SK-N-SH (cell line): ENCODE measurements around the gene SPOCK1. TPM values are rescaled to one million over a fixed set of nuclear protein-coding genes. Genes with fewer than 3 reads are reported as not detected.

Source experiments
- CTCF ChIA-PET: fragments of 300-600, 350-600 bp; formaldehyde crosslinking; extraction: SDS; loops from one replicate; lab custom pipeline; 2021; lab: Yijun Ruan, JAX
- POLR2A ChIA-PET: fragments of 350-600 bp; sonication (Branson Sonifier 250); formaldehyde crosslinking; extraction: SDS; loops from one replicate; lab custom pipeline; 2020; ENCODE audit warnings: antibody characterized with exemption, inconsistent platforms; lab: Yijun Ruan, JAX
- DNase-seq: peaks from one replicate; pipeline ENCODE4 v3.0.0; 2012
- H2AFZ ChIP-seq: fragments of 200-600 bp; sonication (generic); 2 replicates; pipeline ENCODE4 v1.8.1; 2016; ENCODE audit warnings: antibody characterized with exemption, mild to moderate bottlenecking, low read depth
- H3F3A ChIP-seq: fragments of 200-600 bp; sonication (generic); replicated peaks from 2 replicates; pipeline ENCODE3; 2016; ENCODE audit warnings: antibody characterized with exemption, mild to moderate bottlenecking; ENCODE audit not compliant: insufficient read depth
- H3K27ac ChIP-seq, 2 experiments: fragments of 200-500 bp in 1 of 2; fragments of 200-600 bp in 1 of 2; sonication (Bioruptor generic) in 1 of 2; sonication (generic), shearing (Covaris generic) in 1 of 2; 2 replicates each; pipeline versions ENCODE4 v1.5.1 to v1.6.1; 2014 to 2016; ENCODE audit warnings: low read depth in 2 of 2, inconsistent platforms in 1 of 2, low read length in 1 of 2, mild to moderate bottlenecking in 1 of 2, mixed read lengths in 1 of 2
- H3K27me3 ChIP-seq: fragments of 200-600 bp; sonication (generic), shearing (Covaris generic); 2 replicates; pipeline ENCODE4 v1.6.1; 2016; ENCODE audit warnings: mixed run types; ENCODE audit not compliant: insufficient read depth
- H3K36me3 ChIP-seq, 2 experiments: fragments of 200-500 bp in 1 of 2; fragments of 200-600 bp in 1 of 2; sonication (Bioruptor generic) in 1 of 2; sonication (generic) in 1 of 2; replicated peaks in 1 of 2; 2 replicates each; pipeline versions ENCODE3 to v1.5.1; 2014 to 2016; ENCODE audit warnings: low read length in 1 of 2, mild to moderate bottlenecking in 1 of 2; ENCODE audit not compliant: insufficient read depth in 2 of 2, control insufficient read depth in 1 of 2
- H3K4me1 ChIP-seq, 2 experiments: fragments of 200-500 bp in 1 of 2; fragments of 200-600 bp in 1 of 2; sonication (Bioruptor generic) in 1 of 2; sonication (generic), shearing (Covaris generic) in 1 of 2; 2 replicates each; pipeline versions ENCODE4 v1.5.1 to v1.6.1; 2014 to 2016; ENCODE audit warnings: low read depth in 1 of 2, low read length in 1 of 2, mixed run types in 1 of 2; ENCODE audit not compliant: insufficient read depth in 2 of 2, control insufficient read depth in 1 of 2
- H3K4me2 ChIP-seq: fragments of 200-600 bp; sonication (generic), shearing (Covaris generic); 2 replicates; pipeline ENCODE4 v1.6.1; 2017; ENCODE audit warnings: mixed run types
- H3K4me3 ChIP-seq, 2 experiments: fragments of 200-500 bp in 1 of 2; fragments of 200-600 bp in 1 of 2; sonication (Bioruptor generic) in 1 of 2; sonication (generic), shearing (Covaris generic) in 1 of 2; 2 replicates each; pipeline versions ENCODE4 v1.5.1 to v1.8.1; 2014 to 2016; ENCODE audit warnings: low read depth in 2 of 2, inconsistent platforms in 1 of 2, low read length in 1 of 2, mild to moderate bottlenecking in 1 of 2, mixed read lengths in 1 of 2, moderate library complexity in 1 of 2
- H3K79me2 ChIP-seq: fragments of 200-600 bp; sonication (generic); 2 replicates; pipeline ENCODE4 v1.8.1; 2017; ENCODE audit warnings: mild to moderate bottlenecking; ENCODE audit not compliant: insufficient read depth
- H3K9ac ChIP-seq: fragments of 200-600 bp; sonication (generic); 2 replicates; pipeline ENCODE4 v1.6.1; 2017; ENCODE audit warnings: mixed run types
- H3K9me2 ChIP-seq: fragments of 200-600 bp; sonication (generic); 2 replicates; pipeline ENCODE4 v1.6.1; 2017; ENCODE audit warnings: mixed run types
- H3K9me3 ChIP-seq: fragments of 200-600 bp; sonication (generic); 2 replicates; pipeline ENCODE4 v1.6.1; 2017; ENCODE audit warnings: mixed run types, mild to moderate bottlenecking, moderate library complexity
- H4K20me1 ChIP-seq: fragments of 200-600 bp; sonication (generic); 2 replicates; pipeline ENCODE4 v1.6.1; 2017; ENCODE audit warnings: mild to moderate bottlenecking, mixed run types; ENCODE audit not compliant: insufficient read depth
- CHD2 ChIP-seq: fragments of 150-350 bp; IDR thresholded peaks from 2 replicates; pipeline ENCODE4 v1.6.1; 2018; ENCODE audit warnings: low read length; ENCODE audit not compliant: partially characterized antibody
- CTCF ChIP-seq: fragments of 200-600 bp; sonication (generic); IDR thresholded peaks from 2 replicates; pipeline ENCODE4 v1.6.1; 2017; ENCODE audit warnings: antibody characterized with exemption, mild to moderate bottlenecking, moderate library complexity
- ELF1 ChIP-seq: IDR thresholded peaks from 2 replicates; pipeline ENCODE4 v1.4.0; 2012
- GABPA ChIP-seq: IDR thresholded peaks from 2 replicates; pipeline ENCODE4 v1.4.0; 2012; ENCODE audit warnings: low read depth, mild to moderate bottlenecking
- JUND ChIP-seq: IDR thresholded peaks from 2 replicates; pipeline ENCODE4 v1.4.0; 2012
- RAD21 ChIP-seq: IDR thresholded peaks from 2 replicates; pipeline ENCODE4 v1.6.1; 2012; ENCODE audit warnings: mild to moderate bottlenecking, low read length
- RXRA ChIP-seq: IDR thresholded peaks from 2 replicates; pipeline ENCODE4 v1.4.0; 2012; ENCODE audit warnings: low read depth, mild to moderate bottlenecking, borderline replicate concordance
- SIN3A ChIP-seq: IDR thresholded peaks from 2 replicates; pipeline ENCODE4 v1.6.1; 2012; ENCODE audit warnings: low read depth, mild to moderate bottlenecking, low read length, moderate library complexity, borderline replicate concordance
- SMC3 ChIP-seq: IDR thresholded peaks from 2 replicates; pipeline ENCODE4 v1.6.1; 2012; ENCODE audit warnings: low read depth, low read length, improper control_type of control experiment
- USF2 ChIP-seq: fragments of 150-350 bp; IDR thresholded peaks from 2 replicates; pipeline ENCODE4 v1.6.1; 2017; ENCODE audit warnings: antibody characterized with exemption, low read length, low read depth, borderline replicate concordance
- WGBS: methylation state at CpG from one replicate; pipeline ENCODE4 v1.1.6; 2017; ENCODE audit warnings: low lambda C conversion rate; 5-methylcytosine and 5-hydroxymethylcytosine counted together
- polyA plus RNA-seq, 3 experiments: library from polyadenylated mRNA; depleted of rRNA; stranded (reverse); fragments of >200 nt; gene quantifications; 2 replicates each; pipeline ENCODE4 v1.2.3, GENCODE V29; 2012

The SPOCK1 gene
- polyA plus RNA-seq, 1 of the 3 experiments (the other 2 are of a cell fraction), result 11.3 TPM

- Histone ChIP-seq H3K4me2 (no peak overlapping the region), H3K9me3 (no peaks in the 10 kb centered on the region), H4K20me1 (no peaks in the 10 kb centered on the region), H3K4me1 (peaks cover 0 to 5% of the 10 kb centered on the region in 2 experiments; a peak in 1 of 4 replicates), H3F3A (no peaks in the 10 kb centered on the region), H3K9me2 (no peaks in the 10 kb centered on the region), H3K79me2 (no peaks in the 10 kb centered on the region)
- WGBS, result 45% methylated on average over 2 of the region's 2 CpGs
- DNase-seq, result no peak
- CTCF ChIA-PET, result interaction anchor here (1.4 kb wide), 1 partner anchor 16 kb away, joined by 3 read pairs; no protein-coding TSS in a partner anchor
- TF ChIP-seq USF2 (no peak), RAD21 (no peak), SIN3A (no peak), ELF1 (no peak), CHD2 (no peak), RXRA (no peak)
- TF ChIP-seq, all 33 proteins: peak for 0
- Histone ChIP-seq H3K36me3 (peaks cover 0 to 29% of the 10 kb centered on the region in 2 experiments), H3K9ac (no peak overlapping the region), H3K27me3 (no peaks in the 10 kb centered on the region), H3K4me3 (no peak overlapping the region), H2AFZ (no peak overlapping the region), H3K27ac (no peak overlapping the region; a peak in 1 of 4 replicates)
- POLR2A ChIA-PET, result no interaction called here
Measured at GRCh38 chr5:136985785-136986475, 513.2 kb downstream of the SPOCK1 start.

DNA sequence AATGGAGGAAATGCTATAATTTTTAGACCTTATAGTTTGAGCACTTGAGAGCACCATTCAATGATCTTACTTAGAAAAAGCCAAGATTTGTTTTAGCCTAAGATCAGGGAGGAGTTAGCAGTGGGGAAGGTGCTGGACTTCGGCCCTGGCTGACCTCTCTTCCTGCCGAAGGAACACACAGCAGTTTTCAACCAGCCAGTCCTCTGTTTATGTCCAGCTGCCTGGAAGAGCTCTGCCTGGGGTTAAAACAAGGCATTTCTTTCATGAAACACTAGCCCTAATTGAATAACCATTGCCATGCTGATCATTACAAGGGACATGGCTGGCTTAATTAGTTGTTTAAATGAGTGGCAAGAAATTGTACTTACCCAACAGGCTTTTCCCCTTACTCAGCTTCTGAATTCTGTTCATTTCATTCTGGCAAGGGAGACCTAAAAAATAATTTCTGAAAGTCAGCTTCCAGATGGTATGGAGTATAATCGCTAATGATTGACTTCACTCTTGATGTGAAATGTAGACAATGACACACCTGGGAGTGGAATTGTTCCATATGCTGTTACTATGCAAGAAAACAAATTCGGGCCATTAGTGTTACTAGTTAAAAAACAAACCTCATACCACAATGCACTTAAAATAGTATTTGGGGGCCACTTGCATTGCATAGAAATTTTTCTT, 514.2 kb downstream of the SPOCK1 start:
- no peaks in the 10 kb centered on the region for H3K9me2 ChIP-seq
- no peak overlapping the region for H3K4me2 ChIP-seq
- DNase-seq, result no peak
- peaks cover 0 to 35% of the 10 kb centered on the region in 2 experiments for H3K36me3 ChIP-seq
- H3K4me3 ChIP-seq, result no peak overlapping the region
- no peaks in the 10 kb centered on the region for H3F3A ChIP-seq
- TF ChIP-seq SMC3 (no peak), JUND (no peak)
- no peaks in the 10 kb centered on the region for H3K9me3 ChIP-seq
- no peaks in the 10 kb centered on the region for H4K20me1 ChIP-seq
- no peaks in the 10 kb centered on the region for H3K27me3 ChIP-seq
- no peak overlapping the region for H3K9ac ChIP-seq
- ChIA-PET POLR2A (no interaction called here), CTCF (interaction anchor here (1.6 kb wide), 1 partner anchor 15 kb away, joined by 4 read pairs; no protein-coding TSS in a partner anchor)
- H3K79me2 ChIP-seq, result no peaks in the 10 kb centered on the region
- no peak overlapping the region for H2AFZ ChIP-seq
- 73% methylated on average over 4 of the region's 4 CpGs for WGBS
- no peak overlapping the region for H3K27ac ChIP-seq
- peaks cover 0 to 5% of the 10 kb centered on the region in 2 experiments; a peak in 1 of 4 replicates for H3K4me1 ChIP-seq

DNA sequence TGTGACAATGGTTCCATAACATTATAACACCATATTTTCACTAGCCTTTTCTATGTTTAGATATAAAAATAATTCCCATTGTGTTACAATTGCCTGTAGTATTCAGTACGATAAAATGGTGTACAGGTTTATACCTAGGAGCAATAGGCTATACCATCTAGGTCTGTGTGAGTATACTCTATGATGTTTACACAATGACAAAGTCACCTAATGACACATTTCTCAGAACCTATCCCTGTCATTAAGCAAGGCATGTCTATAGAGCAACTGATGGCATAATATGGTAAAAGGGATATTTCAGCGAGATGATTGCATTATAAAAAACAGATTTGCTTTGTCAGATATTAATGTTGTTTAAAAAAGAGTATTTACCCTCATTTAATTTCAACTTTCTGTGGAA, 517.2 kb downstream of the SPOCK1 start:
- DNase-seq, result no peak
- Histone ChIP-seq H3K36me3 (peaks cover 0 to 25% of the 10 kb centered on the region in 2 experiments), H3K27ac (no peak overlapping the region), H3K79me2 (no peaks in the 10 kb centered on the region), H3K4me1 (peaks cover 0 to 5% of the 10 kb centered on the region in 2 experiments; a peak in 1 of 4 replicates), H4K20me1 (no peaks in the 10 kb centered on the region), H3K9ac (no peak overlapping the region), H3K27me3 (no peaks in the 10 kb centered on the region), H3K4me3 (no peak overlapping the region), H3K9me3 (no peaks in the 10 kb centered on the region), H2AFZ (no peak overlapping the region), H3K4me2 (no peak overlapping the region), H3F3A (no peaks in the 10 kb centered on the region), H3K9me2 (no peaks in the 10 kb centered on the region)
- POLR2A ChIA-PET, result no interaction called here
- CTCF ChIA-PET, result no interaction called here
- TF ChIP-seq CTCF (no peak), GABPA (no peak), ELF1 (no peak)
- 48% methylated on average over 2 of the region's 2 CpGs for WGBS
